ENCODE measurements around the gene BCR.

DNA sequence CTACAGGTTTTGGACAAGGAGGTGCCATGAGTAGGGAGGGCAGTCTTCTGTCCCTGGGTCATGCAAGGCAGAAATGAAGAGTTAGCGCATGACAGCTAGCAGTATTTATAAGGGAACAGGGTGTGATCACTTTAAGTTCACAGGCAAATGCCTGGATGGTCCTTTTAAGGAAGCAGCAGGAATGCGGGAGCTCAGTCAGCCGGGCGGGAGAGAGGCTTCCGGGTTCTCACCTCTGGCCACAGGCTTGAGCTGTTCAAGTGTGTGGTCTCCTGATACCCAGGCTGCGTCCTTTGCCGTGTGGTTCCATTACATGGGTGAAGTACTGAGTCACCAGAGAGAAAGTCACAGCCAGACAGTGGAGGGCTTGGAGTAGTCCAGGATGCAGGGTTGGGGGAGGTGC lies 105.4 kb downstream of the BCR start:
- TF ChIP-seq, protein P1, sequence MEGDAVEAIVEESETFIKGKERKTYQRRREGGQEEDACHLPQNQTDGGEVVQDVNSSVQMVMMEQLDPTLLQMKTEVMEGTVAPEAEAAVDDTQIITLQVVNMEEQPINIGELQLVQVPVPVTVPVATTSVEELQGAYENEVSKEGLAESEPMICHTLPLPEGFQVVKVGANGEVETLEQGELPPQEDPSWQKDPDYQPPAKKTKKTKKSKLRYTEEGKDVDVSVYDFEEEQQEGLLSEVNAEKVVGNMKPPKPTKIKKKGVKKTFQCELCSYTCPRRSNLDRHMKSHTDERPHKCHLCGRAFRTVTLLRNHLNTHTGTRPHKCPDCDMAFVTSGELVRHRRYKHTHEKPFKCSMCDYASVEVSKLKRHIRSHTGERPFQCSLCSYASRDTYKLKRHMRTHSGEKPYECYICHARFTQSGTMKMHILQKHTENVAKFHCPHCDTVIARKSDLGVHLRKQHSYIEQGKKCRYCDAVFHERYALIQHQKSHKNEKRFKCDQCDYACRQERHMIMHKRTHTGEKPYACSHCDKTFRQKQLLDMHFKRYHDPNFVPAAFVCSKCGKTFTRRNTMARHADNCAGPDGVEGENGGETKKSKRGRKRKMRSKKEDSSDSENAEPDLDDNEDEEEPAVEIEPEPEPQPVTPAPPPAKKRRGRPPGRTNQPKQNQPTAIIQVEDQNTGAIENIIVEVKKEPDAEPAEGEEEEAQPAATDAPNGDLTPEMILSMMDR (IDR thresholded peaks at IDR 0.05): no peak
- TF ChIP-seq POLR2A (IDR thresholded peaks at IDR 0.05): no peak
